Panc1 (cell line): ENCODE results near the gene GRIFIN. TPM values are rescaled to one million over a fixed set of nuclear protein-coding genes. Genes with fewer than 3 reads are reported as not detected.

Experiments
- ATAC-seq: fragments of 200-7000 bp; cut with Tn5 transposase; 2 replicates; pipeline ENCODE4 v1.9.1; 2020; ENCODE audit warnings: mild to moderate bottlenecking, moderate library complexity
- BruUV-seq: library from RNA; stranded (reverse); fragments of 400-500 nt; replicated peaks from 2 replicates; lab custom pipeline; 2021; lab: Mats Ljungman, UMichigan
- CTCF ChIA-PET: fragments of 300-600 bp; sonication (Branson Sonifier 250); formaldehyde crosslinking; loops from one replicate; lab custom pipeline; 2022; ENCODE audit warnings: antibody characterized with exemption; lab: Charles Lee
- POLR2A ChIA-PET: fragments of 300-600 bp; sonication (Branson Sonifier 250); formaldehyde crosslinking; loops from one replicate; lab custom pipeline; 2022; ENCODE audit warnings: antibody characterized with exemption; lab: Charles Lee
- DNase-seq: peaks from one replicate; pipeline ENCODE4 v3.0.0-alpha.2; 2010; ENCODE audit warnings: low read depth, low spot score
- H3K27ac ChIP-seq: 2 replicates; pipeline ENCODE4 v1.5.1; 2011; ENCODE audit warnings: mild to moderate bottlenecking, low read length, inconsistent platforms
- H3K27me3 ChIP-seq: fragments of 200-500 bp; sonication (Bioruptor generic); 2 replicates; pipeline ENCODE4 v1.6.0; 2014; ENCODE audit warnings: low read length, inconsistent platforms; ENCODE audit not compliant: control insufficient read depth, insufficient read depth
- H3K36me3 ChIP-seq: fragments of 200-500 bp; sonication (Bioruptor generic); 2 replicates; pipeline ENCODE4 v1.5.1; 2014; ENCODE audit warnings: inconsistent platforms, mild to moderate bottlenecking, low read length, moderate library complexity; ENCODE audit not compliant: control insufficient read depth, insufficient read depth
- H3K4me1 ChIP-seq: 2 replicates; pipeline ENCODE4 v1.5.1; 2011; ENCODE audit warnings: inconsistent platforms, mild to moderate bottlenecking, low read length, moderate library complexity; ENCODE audit not compliant: control insufficient read depth, insufficient read depth
- H3K4me3 ChIP-seq, 2 experiments: 2 replicates each; pipeline ENCODE4 v1.5.1; 2011 to 2012; ENCODE audit warnings: low read depth in 2 of 2, low read length in 2 of 2, mild to moderate bottlenecking in 2 of 2, inconsistent platforms in 1 of 2, moderate library complexity in 1 of 2
- H3K9me3 ChIP-seq: fragments of 200-500 bp; sonication (Bioruptor generic); 2 replicates; pipeline ENCODE4 v1.5.1; 2014; ENCODE audit warnings: low read depth, mild to moderate bottlenecking, inconsistent platforms, low read length, moderate library complexity; ENCODE audit not compliant: control insufficient read depth, insufficient read depth
- CTCF ChIP-seq: fragments of 450-650 bp; IDR thresholded peaks from 2 replicates; pipeline ENCODE4 v1.5.1; 2017; ENCODE audit warnings: mild to moderate bottlenecking
- POLR2AphosphoS5 ChIP-seq: IDR thresholded peaks from 2 replicates; pipeline ENCODE4 v1.6.1; 2012; ENCODE audit warnings: mild to moderate bottlenecking, low read depth, low read length, moderate library complexity
- REST ChIP-seq, 2 experiments: IDR thresholded peaks; 2 replicates each; pipeline ENCODE4 v1.6.1; 2011 to 2012; ENCODE audit warnings: low read depth in 2 of 2, control low read depth in 1 of 2, low read length in 1 of 2, mild to moderate bottlenecking in 1 of 2, moderate library complexity in 1 of 2; ENCODE audit not compliant: insufficient read depth in 1 of 2
- SIN3A ChIP-seq: IDR thresholded peaks from 2 replicates; pipeline ENCODE4 v1.6.1; 2012; ENCODE audit warnings: low read depth, mild to moderate bottlenecking, low read length, moderate library complexity, borderline replicate concordance; ENCODE audit not compliant: insufficient read depth
- TCF7L2 ChIP-seq: IDR thresholded peaks from 2 replicates; pipeline ENCODE4 v1.6.1; 2011; ENCODE audit warnings: mild to moderate bottlenecking, low read depth, low read length, inconsistent platforms
- in situ Hi-C: cut with HindIII; loops from 2 replicates; pipeline ENCODE4 v1.10.0; 2016; ENCODE audit warnings: low sequenced_read_pairs, low pct_unique_long_range_greater_than_20kb
- intact Hi-C: fragments of 100-400 bp; cut with micrococcal nuclease; formaldehyde crosslinking; loops from one replicate; pipeline ENCODE4 v1.10.0; 2022; ENCODE audit not compliant: unreplicated experiment
- total RNA-seq: library from RNA; stranded (reverse); gene quantifications from one replicate; pipeline ENCODE4 v1.2.1, GENCODE V29; 2021; ENCODE audit not compliant: unreplicated experiment

The GRIFIN gene
- total RNA-seq, 1 experiment from 2014 or later: not detected

GRCh38 chr7:2503056-2503941 is 27.1 kb upstream of the GRIFIN start:
- Histone ChIP-seq H3K4me3 (no peak overlapping the region), H3K27ac (no peak overlapping the region), H3K9me3 (no peaks in the 10 kb centered on the region), H3K4me1 (peaks cover 13% of the 10 kb centered on the region), H3K36me3 (no peaks in the 10 kb centered on the region), H3K27me3 (no peaks in the 10 kb centered on the region)
- DNase-seq: no peak
- intact Hi-C loops: no loop called here
- ATAC-seq: no peak
- no TSS peak for BruUV-seq
- TF ChIP-seq REST (IDR thresholded peaks at IDR 0.05; ENCODE audit: insufficient read depth in 1 of 2, low read depth in 2 of 2, low read length in 1 of 2) (no peak), CTCF (no peak), POLR2AphosphoS5 (no peak), TCF7L2 (no peak), SIN3A (no peak)
- ChIA-PET CTCF (no interaction called here), POLR2A (interaction anchor here (0.5 to 0.6 kb wide), 2 partner anchors 9 to 197 kb away, joined by 3 to 9 read pairs; no protein-coding TSS in a partner anchor)
- in situ Hi-C loops: no loop called here

GRCh38 chr7:2502647-2502966 is 26.4 kb upstream of the GRIFIN start:
- H3K4me3 ChIP-seq: no peak overlapping the region
- DNase-seq: no peak
- intact Hi-C loops: no loop called here
- in situ Hi-C loops: no loop called here
- no peak overlapping the region for H3K27ac ChIP-seq
- TF ChIP-seq POLR2AphosphoS5 (no peak), REST (IDR thresholded peaks at IDR 0.05; ENCODE audit: insufficient read depth in 1 of 2, low read depth in 2 of 2, low read length in 1 of 2) (no peak), SIN3A (no peak), TCF7L2 (no peak), CTCF (no peak)
- BruUV-seq: no TSS peak
- no peak for ATAC-seq
- ChIA-PET CTCF (no interaction called here), POLR2A (interaction anchor here (0.6 kb wide), 1 partner anchor 10 kb away, joined by 9 read pairs; no protein-coding TSS in a partner anchor)
- H3K4me1 ChIP-seq: peaks cover 13% of the 10 kb centered on the region
- no peaks in the 10 kb centered on the region for H3K9me3 ChIP-seq
- no peaks in the 10 kb centered on the region for H3K27me3 ChIP-seq
- no peaks in the 10 kb centered on the region for H3K36me3 ChIP-seq
